T-helper 1 cell treated with Interleukin-12 subunit alpha and Interleukin-12 subunit beta and Interleukin-4 antibody, amounts not matched to agents 30 ng/mL and 1 ng/mL, for 36 hours (primary cell): ENCODE measurements around the gene C15orf62. TPM values are rescaled to one million over a fixed set of nuclear protein-coding genes. Genes with fewer than 3 reads are reported as not detected.

Experiments
- intact Hi-C: fragments of 100-400 bp; cut with micrococcal nuclease; formaldehyde crosslinking; loops from one replicate; pipeline ENCODE4 v1.15.1; 2024
- total RNA-seq: library from RNA; stranded (reverse); gene quantifications from 2 replicates; pipeline ENCODE4 v1.2.3, GENCODE V29; 2022

Gene C15orf62
- total RNA-seq, 1 donor from 2014 or later = 0.56 TPM

DNA sequence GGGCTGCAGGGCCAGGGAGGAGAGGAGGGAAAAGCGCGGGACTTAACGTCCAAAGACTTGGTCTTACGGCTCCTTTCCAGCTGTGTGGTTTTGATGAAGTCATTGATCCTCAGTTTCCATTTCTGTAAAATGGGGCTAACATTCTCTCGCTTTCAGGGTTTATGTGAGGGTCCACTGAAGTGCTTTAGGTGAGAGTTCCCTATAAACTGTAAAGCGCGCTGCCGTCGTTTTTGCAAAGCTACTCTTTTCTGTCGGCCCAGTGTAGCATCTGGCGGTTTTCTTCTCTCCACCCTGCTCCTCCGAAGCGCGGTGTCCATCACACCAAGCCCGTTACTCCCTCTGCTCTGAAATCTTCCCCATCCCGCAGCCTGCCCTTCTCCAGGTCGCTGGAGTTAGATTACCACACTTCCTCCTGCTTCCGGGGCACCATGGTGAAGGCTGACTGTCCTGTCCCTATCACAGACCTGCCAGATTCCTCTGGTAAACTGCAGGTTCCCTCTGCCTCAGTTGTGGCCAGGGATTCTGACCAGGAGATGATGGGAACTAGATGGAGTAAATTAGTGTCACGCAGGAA is 38.2 kb downstream of the C15orf62 start:
- intact Hi-C loops = loop anchor here (1.0 kb wide), 6 partner anchors 21 to 214 kb away; partner anchors contain the start of genes GCHFR, KNL1, RAD51 and RMDN3

DNA sequence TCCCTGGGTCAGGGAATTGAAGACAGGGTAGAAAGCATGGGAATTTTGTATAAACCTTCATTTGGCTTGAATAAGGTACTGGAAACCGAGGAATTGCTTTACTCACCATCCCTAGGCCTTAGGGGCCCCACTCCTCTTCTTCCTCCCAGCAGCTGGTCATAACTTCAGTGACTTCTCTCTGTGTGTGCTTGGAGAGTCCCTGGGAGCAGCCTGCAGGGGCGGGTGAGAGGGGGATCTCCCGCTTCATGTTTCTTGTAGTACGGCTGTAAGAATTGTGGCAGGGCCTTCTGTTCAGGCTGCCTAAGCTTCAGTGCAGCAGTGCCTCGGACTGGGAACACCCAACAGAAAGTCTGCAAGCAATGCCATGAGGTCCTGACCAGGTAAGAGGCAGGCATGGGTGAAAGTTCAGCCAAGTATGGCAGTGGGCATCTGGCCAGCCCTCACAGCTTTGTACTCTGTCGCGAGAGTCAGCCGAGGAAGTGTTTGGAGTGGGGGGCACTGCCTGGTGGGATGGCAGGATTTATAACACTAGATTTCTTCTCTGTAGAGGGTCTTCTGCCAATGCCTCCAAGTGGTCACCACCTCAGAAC is 39.2 kb downstream of the C15orf62 start:
- intact Hi-C loops = no loop called here

DNA sequence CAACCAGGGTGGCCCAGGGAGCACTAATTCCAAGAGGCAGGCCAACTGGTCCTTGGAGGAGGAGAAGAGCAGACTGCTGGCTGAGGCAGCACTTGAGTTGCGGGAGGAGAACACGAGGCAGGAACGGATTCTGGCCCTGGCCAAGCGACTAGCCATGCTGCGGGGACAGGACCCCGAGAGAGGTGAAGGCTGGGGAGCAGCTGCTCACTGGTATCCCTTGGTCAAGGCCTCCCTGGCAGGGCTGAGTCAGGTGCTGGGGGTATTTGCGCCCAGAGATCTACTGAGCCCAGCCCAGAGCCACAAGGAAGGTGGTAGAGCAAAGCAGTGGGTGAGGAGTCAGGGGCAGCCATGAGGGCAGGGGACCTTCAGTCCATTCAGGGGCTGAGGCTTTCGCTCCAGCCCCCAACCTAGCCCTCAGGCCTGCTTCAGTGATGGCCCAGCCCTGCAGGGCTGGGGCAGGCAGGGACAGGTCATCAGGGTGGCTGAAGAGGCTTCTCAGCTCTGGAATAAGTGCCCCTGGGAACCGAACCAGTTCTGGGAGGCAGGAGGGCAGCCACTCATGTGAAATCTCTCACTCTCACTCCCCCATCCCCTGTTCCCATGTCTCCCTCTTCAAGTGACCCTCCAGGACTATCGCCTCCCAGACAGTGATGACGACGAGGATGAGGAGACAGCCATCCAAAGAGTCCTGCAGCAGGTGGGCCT is 43.1 kb downstream of the C15orf62 start:
- intact Hi-C loops = no loop called here

DNA sequence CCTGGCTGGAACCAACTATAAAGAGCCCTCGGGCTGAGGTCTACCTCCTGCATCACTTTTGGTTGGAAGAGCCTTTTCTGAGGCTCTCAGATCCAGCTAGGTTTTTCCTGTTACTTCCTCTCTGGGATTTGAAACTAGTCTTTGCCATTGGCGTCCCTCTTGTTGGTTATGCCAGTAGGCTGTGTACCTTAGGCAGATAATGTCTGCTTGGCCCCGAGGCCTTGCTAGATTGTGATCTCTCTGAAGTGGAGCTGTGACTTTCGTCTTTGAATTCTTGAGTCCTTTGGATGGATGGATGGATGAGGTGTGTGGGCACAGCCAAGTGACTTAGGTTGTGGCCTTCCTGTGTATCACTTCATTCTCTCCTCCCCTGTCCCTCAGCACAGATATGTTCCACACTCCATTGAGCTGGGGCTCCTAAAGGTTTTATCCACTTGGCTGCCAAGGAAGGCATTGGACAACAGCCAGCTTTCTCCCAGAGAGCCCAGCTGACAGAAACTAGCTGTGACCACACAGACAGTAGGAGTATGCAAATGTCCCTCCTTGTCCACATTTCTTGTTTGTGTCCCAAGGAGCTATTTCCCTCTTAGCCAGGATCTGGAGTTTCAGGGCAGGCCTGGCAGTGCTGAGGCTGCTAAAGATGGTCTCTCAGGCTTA is 45.4 kb downstream of the C15orf62 start:
- intact Hi-C loops = no loop called here

DNA sequence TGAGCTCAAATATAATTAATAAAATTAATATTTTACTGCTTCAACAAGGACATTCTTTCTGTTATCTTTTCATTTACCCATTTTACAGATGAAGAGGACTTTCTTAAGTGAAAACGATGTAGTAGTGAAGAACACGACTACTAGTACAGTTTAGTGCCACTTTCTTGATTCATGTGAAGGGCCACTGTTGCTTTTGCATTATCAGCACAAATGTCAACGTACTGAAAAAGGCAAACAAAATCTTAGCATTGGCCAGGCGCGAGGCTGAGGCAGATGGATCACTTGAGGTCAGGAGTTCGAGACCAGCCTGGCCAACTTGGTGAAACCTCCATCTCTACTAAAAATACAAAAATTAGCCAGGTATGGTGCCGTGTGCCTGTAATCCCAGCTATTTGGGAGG is 49.3 kb downstream of the C15orf62 start:
- intact Hi-C loops = no loop called here

DNA sequence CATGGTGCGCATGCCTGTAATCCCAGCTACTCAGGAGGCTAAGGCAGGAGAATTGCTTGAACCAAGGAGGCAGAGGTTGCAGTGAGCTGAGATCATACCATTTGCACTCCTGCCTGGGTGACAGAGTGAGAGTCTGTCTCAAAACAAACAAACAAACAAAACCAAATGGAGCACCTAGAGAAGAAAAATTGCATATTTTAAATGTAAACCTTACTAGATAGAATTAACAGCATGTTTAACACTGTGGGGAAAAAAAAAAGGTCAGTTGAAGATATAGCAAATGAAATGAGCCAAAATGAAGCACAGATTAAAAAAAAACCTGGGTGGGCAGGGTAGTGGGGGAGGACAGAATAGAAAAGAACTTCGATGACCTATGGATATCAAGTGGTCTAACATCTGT is 51.4 kb downstream of the C15orf62 start:
- intact Hi-C loops = no loop called here

Other genes with a start within 250 kb of the C15orf62 start
- 34.9 and 37.1 TPM in 2 replicates for gene CCDC32, start 204.9 kb upstream of the C15orf62 start, total RNA-seq
- gene RPUSD2, start 200.7 kb upstream of the C15orf62 start, total RNA-seq = 11.8 and 13.0 TPM in 2 replicates
- 36.6 and 43.4 TPM in 2 replicates for gene KNL1, start 175.7 kb upstream of the C15orf62 start, total RNA-seq
- gene RAD51, start 74.8 kb upstream of the C15orf62 start, total RNA-seq = 47.7 and 51.4 TPM in 2 replicates
- gene RMDN3, start 14.7 kb upstream of the C15orf62 start, total RNA-seq = 37.2 and 37.7 TPM in 2 replicates
- 28.4 and 29.1 TPM in 2 replicates for gene GCHFR, start 5.9 kb upstream of the C15orf62 start, total RNA-seq
- gene ZFYVE19, start 37.1 kb downstream of the C15orf62 start, total RNA-seq = 33.8 and 34.4 TPM in 2 replicates
- gene DNAJC17, start 37.5 kb downstream of the C15orf62 start, total RNA-seq = 40.1 and 45.8 TPM in 2 replicates
- gene PPP1R14D, start 58.7 kb downstream of the C15orf62 start, total RNA-seq = not detected in 2 replicates
- gene SPINT1, start 74.1 kb downstream of the C15orf62 start, total RNA-seq = 4.5 and 4.7 TPM in 2 replicates
- 0.37 and 0.78 TPM in 2 replicates for gene RHOV, start 104.3 kb downstream of the C15orf62 start, total RNA-seq
- gene VPS18, start 124.5 kb downstream of the C15orf62 start, total RNA-seq = 21.9 and 23.2 TPM in 2 replicates
- not detected in 2 replicates for gene DLL4, start 159.4 kb downstream of the C15orf62 start, total RNA-seq
- gene CHAC1, start 183.5 kb downstream of the C15orf62 start, total RNA-seq = 6.7 and 8.2 TPM in 2 replicates